KBM-7 (cell line): Measurements from ENCODE around the gene LDLRAP1.
"Not testable (repeated sequence)": the region's sequence is repeated elsewhere in the genome, so short reads cannot be mapped to it uniquely, and the experiment has no call there.

ENCODE experiments used
- DNase-seq: peaks from one replicate; pipeline ENCODE4 v3.0.0-alpha.2; 2015
- in situ Hi-C: fragments of 300-500 bp; cut with MboI; formaldehyde crosslinking; loops from 2 replicates; pipeline ENCODE4 v1.14.3; 2020; ENCODE audit warnings: low sequenced_read_pairs, low pct_unique_long_range_greater_than_20kb, mixed read lengths

LDLRAP1 gene

DNA sequence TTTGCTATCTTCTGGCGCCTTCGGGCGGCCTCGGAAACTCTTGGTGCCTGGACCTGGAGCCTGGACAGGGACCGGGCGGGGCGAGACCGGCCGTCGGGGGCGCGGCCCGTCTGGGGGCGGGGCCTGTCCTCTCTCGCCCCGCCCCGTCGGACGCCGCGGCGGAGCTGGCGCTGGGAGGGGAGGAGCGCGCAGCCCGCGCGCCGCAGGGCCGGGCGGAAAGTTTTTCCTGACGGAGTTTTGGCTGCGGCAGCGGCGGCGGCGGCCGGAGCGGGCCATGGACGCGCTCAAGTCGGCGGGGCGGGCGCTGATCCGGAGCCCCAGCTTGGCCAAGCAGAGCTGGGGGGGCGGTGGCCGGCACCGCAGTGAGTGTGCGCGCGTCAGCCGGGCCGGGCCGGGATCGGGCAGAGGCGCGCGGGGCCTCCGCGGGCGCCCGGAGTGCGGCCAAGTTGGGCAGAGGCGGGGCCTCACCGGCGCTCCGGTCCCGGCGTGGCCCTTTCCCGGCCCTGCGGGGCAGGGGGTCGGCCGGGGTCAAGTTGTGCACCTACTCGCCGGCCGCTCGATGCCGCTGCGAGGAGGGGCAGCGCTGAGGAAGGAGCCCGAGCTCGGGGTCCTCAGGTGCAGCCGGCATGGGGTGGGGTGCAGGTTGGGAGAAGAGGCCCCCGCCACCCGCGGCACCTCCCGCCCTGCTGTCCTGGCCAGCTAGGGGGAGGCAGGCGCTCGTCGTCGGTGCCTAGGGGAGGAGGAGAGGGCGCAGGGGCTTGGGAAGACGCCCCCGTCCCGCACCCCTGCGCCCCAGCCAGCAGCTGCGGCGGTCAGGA, at the start of gene LDLRAP1:
TSS of gene LDLRAP1 (plus strand) at position 182 of the 818 bp plus-strand sequence. CDS start at position 275, 93 bp downstream.
- peak; percentile 55 for DNase-seq
- in situ Hi-C loops: no loop called here

DNA sequence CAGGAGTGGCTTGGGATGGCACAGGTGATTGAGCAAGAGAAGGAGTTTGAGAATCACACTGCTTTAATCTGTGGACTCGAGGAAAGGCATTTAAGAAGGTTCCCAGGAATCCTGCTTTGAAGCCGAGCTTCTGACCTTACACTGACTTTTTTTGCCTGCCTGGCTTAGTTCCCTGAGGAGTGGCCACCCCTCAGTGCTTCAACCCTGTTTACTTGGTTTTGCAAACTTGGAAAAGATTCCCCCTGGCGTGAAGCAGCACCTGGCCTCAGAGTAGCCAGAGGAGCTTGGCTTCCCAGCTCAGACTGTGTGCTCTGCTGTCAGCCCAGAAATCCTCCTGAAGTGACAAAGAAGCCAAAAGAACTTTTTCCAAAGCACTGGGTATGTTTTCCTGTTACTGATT, 48.5 kb upstream of the LDLRAP1 start:
- in situ Hi-C loops: no loop called here
- DNase-seq: no peak

DNA sequence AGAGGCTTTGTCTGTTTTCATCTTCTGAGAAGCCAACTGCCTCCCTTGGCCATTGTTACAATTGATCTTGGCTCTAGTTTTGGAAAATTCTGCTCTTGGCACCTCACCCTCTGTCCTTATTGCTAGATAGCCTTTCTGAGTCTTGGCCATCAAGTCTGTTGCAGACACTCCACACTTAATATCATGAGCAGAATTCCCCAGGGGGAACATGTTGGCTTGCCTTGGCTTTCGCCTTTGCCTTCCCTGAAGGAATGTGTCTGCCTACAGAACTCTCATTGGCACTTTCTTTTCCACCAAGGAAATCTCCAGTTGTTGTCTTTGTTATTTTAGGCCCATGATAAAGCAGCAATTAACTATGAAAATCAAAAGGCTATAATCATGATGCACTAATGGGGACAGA, 42.7 kb upstream of the LDLRAP1 start:
- in situ Hi-C loops: no loop called here
- no peak for DNase-seq

- DNase-seq: no peak
- in situ Hi-C loops: no loop called here
Measured at GRCh38 chr1:25501235-25502058, 42.0 kb upstream of the LDLRAP1 start.

- in situ Hi-C loops: no loop called here
- DNase-seq: no peak
Measured at GRCh38 chr1:25502957-25503356, 40.4 kb upstream of the LDLRAP1 start.

DNA sequence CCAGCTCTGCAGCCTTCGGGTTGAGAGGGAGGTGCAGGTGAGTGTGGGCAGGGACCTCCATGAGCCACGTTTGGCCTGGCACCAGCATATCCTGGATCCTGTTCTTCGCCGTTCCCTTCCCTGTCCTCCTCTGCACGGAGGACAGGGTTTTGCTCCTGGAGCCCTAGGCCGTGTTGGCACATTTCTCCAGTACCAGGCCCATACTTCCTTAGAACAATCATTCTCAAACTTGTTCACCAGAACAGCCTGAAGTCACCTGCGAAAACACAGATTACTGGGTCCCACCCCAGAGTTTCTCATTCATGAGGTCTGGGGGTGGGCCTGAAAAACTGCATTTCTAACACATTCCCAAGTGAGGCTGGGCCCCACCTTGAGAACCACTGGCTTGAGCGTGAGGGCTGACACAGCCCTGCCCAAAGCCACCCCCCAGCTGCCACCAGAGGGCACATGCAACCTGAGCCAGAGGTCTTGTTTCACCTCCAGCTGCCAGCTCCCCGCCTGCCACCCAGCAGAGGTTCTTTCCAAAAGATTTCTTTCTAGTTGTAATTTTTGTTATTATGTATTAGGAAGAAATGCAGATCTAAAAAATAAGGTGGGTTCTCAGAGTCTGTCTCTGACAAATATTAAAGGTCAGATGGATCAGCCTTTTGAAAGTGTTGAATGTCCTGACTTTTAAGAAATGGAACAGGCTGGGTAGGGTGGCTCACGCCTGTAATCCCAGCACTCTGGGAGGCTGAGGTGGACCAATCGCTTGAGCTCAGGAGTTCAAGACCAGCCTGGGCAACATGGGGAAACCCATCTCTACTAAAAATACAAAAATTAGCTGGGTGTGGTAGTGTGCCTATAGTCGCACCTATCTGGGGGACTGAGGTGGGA, 39.6 kb upstream of the LDLRAP1 start:
- DNase-seq: peak; percentile 41
- in situ Hi-C loops: no loop called here

GRCh38 chr1:25504706-25505595, 38.5 kb upstream of the LDLRAP1 start:
- DNase-seq: peak; percentile 20
- in situ Hi-C loops: no loop called here

GRCh38 chr1:25505656-25506385, 37.6 kb upstream of the LDLRAP1 start:
- in situ Hi-C loops: no loop called here
- DNase-seq: peak; percentile 24

- in situ Hi-C loops, DNase-seq: not testable (repeated sequence)
Measured at GRCh38 chr1:25506566-25507463, 36.6 kb upstream of the LDLRAP1 start.

DNA sequence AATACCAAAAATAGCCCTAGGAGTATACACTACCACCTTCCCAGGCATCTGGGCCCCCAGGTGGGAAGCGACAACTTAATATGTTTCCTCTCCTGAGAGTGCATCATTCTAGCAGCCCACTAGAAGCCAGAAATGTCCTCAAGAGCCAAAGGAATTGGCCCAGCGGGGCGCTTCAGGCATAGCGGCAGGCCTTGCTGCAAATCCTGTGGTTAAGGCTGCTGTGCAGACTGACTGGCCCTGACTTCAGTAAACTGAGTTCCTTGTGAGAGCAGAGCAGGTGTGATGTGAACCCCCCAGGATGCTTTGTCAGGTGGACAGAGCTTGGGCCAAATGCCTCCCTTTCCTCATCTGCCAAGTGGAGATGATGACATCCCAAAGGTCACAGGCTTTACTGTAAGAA, 29.7 kb upstream of the LDLRAP1 start:
- in situ Hi-C loops: no loop called here
- DNase-seq: no peak

DNA sequence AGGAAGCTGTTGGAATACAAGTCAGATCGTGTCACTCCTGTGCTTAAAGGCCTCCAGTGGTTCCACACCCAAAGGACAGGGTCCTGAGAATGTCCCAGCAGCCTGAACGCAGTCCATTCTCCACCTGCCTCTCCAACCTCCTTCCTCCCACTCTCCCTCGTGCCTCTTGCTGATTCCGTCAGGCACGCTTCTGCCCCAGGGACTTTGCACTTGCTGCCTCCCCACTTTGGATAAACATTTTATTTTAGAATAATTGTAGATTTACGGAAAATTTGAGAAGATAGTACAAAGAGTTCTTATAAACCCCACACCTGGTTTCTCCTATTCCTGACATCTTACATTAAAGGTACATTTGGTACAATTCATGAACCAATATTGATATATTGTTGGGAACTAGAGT, 28.4 kb upstream of the LDLRAP1 start:
- no peak for DNase-seq
- in situ Hi-C loops: no loop called here

DNA sequence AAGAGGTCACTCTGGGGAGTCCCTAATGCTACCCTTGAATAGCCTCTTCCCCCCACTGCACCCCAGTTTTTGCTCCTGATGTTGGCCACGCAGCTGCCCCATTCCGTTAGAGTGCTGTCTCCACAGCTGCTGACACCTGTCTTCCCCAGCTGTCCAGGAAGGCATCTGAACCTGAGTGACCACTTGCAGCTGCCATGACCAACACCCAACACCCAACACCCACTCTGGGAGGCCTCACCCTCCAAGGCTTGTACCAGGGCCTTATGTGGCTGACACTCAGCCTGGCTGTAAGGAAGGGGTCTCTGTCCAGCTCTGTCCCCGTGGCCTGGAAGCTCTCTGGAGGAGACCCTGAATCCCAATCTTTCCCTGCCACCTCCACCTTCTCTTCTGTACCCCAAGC, 26.7 kb upstream of the LDLRAP1 start:
- DNase-seq: no peak
- in situ Hi-C loops: no loop called here

DNA sequence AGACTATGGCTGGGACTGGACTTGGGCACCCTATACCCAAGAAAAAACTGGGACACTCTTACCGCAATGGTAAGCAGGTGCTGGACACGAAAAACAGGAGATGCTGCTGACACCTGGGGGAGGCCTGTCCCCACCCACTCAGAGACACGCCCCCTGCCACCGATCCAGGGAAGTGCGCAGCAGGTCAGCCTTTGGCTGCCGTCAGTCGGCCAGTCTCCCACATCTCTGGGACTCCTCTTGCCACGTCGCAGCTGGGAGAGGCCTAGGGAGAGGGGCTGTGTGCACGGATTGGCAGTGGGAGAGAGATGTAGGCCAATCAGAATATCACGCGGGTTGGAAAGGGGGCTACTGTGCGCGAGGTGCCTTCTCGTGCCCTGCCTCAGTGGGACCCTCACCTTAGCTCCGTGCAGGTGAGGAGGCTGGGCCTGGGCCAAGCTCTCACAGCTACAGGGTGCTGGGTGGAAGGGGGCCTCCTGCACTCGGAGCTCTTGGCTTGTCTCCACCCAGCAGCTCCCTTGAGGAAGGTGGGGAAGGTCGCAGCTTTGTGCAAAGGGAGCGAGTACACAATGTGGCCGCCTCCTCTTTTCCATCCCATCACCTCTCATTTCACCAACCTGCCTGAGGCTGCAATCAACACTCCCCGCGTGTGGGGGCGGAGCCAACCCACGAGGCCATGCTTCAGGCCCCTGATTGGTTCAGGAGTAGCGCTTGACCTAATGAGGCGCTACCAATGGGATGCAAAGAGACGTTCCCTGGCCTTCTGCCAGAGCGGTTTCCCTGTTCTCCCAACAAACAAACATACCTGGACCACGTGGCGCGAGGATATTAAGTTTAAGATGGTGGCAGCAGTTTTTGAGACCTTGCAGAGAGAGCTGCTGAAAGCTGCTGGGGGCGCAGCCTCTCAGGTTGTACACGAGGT, 25.7 kb upstream of the LDLRAP1 start:
- in situ Hi-C loops: no loop called here
- DNase-seq: no peak

DNA sequence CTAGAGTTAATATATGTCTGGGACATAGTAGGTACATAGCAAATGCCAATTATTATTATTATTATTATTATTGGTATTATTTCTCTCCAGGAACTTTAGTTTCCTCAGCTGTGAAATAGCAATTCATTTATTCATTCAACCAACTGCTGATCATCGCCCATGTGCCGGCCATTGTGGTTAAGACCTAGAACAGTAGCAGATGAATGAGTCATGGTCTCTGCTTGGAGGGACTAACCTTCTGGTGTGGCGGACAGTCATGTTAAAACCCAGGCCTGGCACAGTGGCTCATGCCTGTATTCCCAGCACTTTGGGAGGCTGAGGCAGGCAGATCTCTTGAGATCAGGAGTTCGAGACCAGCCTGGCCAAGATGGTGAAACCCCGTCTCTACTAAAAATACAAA, 23.8 kb upstream of the LDLRAP1 start:
- in situ Hi-C loops: no loop called here
- no peak for DNase-seq

DNA sequence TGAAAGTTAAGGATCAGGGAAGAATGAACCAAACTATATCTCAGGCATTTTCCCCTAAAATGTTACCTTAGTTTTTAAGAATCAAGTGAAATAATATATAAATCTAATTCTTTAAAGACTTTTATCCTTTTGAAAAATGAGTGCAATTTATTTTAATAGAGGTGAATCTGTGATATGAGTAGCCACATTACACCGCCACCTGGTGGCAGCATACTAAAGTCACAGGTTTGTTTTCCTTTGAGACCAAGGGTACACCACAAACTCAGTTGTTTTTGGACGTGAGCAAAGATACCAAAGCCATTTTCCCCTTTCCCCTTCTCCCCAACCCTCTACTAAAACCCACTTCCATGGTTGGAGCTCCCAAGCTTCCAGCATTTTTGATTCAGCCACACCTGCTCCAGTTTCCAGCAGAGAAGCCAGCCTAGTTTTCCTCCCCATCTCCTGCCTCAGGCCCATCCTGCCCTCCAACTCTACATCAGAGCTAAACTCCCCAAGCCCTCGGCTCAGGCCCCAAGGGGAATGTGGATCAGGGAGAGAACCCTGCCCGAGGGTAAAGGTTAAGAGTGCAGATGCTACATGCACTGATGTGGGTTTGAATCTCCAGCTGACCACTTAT, 22.9 kb upstream of the LDLRAP1 start:
- DNase-seq: peak; percentile 50
- in situ Hi-C loops: no loop called here
